Ovary (tissue), 3 donors: Measurements from ENCODE around the gene STX11.

Experiments
- POLR2A ChIP-seq: fragments of 450-650 bp; IDR thresholded peaks from one replicate; pipeline ENCODE4 v1.6.1; 2017; ENCODE audit warnings: antibody characterized with exemption, mild to moderate bottlenecking, moderate library complexity
- TF ChIP-seq, protein P1 (sequence below), 3 donors: fragments of 450-650 bp in 2 of 3; fragments of 200-600 bp in 1 of 3; IDR thresholded peaks; one replicate each; pipeline versions ENCODE4 v1.5.1 to v1.8.0; 2016 to 2022; ENCODE audit warnings: antibody characterized with exemption in 3 of 3, mild to moderate bottlenecking in 1 of 3
- donor health status: DM: no; HTN: no; CAD: no.

- TF ChIP-seq, protein P1, sequence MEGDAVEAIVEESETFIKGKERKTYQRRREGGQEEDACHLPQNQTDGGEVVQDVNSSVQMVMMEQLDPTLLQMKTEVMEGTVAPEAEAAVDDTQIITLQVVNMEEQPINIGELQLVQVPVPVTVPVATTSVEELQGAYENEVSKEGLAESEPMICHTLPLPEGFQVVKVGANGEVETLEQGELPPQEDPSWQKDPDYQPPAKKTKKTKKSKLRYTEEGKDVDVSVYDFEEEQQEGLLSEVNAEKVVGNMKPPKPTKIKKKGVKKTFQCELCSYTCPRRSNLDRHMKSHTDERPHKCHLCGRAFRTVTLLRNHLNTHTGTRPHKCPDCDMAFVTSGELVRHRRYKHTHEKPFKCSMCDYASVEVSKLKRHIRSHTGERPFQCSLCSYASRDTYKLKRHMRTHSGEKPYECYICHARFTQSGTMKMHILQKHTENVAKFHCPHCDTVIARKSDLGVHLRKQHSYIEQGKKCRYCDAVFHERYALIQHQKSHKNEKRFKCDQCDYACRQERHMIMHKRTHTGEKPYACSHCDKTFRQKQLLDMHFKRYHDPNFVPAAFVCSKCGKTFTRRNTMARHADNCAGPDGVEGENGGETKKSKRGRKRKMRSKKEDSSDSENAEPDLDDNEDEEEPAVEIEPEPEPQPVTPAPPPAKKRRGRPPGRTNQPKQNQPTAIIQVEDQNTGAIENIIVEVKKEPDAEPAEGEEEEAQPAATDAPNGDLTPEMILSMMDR (IDR thresholded peaks at IDR 0.05), result no peak
- no peak for TF ChIP-seq POLR2A
These were observed 30.9 kb upstream of the STX11 start for GRCh38 chr6:144119376-144119775.
